ENCODE measurements around the gene TUBB4B. TPM values are rescaled to one million over a fixed set of nuclear protein-coding genes. Genes with fewer than 3 reads are reported as not detected.

TUBB4B gene
- 287 and 331 TPM in 2 replicates for total RNA-seq (2014; rRNA removed; shearing (Covaris generic))

DNA sequence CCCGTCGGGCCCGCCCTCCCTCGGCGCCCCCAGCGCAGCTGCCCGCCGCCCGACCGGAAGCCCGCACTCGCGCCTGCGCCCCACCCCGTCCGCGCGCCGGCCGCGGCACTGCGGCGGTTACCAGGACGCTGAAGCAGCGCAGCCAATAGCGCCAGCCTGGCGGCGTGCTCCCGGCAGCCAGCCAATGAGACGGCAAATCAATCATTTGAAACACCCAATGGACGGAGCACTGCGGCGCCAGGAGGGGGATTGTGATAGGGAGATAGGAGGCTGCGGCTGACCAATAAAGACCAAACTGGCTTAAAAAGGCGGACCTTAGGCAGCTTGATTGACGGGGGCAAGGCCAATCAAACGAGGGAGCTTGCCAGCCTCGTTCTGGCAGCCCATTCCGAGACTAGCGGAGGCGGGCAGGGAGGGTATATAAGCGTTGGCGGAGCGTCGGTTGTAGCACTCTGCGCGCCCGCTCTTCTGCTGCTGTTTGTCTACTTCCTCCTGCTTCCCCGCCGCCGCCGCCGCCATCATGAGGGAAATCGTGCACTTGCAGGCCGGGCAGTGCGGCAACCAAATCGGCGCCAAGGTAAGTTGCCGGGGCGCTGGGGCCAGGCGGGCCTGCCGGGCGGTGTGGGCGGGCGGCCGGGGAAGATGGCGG lies at the start of gene TUBB4B:
Gene TUBB4B (plus strand): TSS at position 447 of the 649 bp plus-strand sequence. CDS start 74 bp downstream, at position 521.

DNA sequence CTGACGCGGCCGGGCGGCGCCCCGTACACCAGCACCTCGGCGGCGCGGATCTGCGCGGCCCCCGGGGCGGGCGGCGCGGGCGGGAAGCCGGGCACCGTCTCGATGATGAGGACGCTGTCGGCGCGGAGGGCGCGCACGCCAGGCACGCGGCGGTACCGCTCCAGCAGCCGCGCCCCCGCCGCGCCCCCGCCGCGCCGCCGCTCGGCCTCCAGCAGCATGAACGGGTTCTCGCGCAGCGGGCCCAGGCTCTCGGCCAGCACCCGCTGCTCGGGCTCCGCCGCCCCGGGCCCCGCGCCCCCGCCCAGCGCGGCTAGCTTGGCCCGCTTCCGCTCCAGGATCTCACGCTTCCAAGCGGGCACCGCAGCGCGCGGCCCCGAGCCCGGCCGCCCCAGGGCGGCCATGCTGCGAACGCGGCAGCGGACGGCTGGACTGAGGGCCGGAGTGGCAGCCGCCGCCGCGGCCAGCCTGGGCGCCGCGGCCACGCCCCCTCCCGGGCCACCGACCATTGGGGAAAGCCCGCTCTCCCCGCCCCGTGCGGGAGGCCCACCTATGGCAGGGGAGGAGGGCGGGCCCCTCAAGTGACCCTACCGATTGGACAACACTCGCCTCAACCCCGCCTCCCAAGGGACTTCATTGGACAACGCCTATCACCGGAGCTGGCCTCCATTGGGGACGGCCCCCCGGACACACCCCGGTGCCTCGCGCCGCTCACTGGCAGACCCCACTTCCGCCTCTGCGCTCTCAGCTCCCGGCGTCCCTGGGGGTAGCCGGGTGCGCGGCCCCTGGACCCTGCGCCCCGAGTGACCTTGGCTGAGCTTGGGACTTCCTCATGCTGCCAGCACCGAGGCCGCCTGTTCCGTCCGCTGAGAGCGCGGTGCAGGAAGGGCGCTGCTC lies 40.5 kb upstream of the TUBB4B start, which contains the start of gene TPRN:
Gene TPRN (minus strand): TSS at position 431 of the 894 bp plus-strand sequence. CDS start 30 bp downstream, at position 401.

DNA sequence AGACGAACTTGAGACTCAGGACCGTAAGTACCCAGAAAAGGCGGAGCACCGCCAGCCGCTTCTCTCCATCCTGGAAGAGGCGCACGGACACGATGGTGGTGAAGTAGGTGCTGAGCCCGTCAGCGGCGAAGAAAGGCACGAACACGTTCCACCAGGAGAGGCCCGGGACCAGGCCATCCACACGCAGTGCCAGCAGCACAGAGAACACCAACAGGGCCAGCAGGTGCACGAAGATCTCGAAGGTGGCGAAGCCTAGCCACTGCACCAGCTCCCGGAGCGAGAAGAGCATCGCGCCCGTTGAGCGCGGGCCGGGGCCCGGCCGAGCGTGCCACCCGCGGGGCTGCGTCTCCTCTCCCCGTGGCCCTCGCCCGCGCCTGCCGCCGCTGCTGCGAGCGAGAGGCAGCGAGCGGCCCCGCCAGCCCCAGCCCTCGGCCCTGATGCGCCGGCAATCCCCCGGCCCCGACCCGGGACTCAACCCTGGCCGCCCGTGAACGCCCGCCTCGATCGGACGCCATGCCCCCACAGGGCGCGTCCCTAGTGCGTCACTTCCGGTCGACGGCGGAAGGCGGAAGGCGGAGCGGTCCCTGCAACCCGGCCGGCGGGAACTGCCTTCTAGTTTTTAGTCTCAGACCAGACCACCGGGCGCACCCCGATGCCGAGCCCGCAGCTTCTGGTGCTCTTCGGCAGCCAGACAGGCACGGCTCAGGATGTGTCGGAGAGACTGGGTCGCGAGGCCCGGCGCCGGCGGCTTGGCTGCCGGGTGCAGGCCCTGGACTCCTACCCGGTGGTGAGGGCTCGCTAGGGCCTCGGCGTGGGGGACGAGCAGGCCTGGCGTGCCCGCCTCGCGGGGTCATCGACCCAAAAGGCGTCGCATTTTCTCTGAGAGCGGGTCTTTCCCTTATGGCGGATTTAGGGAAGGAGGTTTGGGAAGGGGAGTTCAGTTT lies 35.7 kb upstream of the TUBB4B start, which contains the start of the genes NDOR1 and TMEM203:
Gene NDOR1 (plus strand): TSS at position 575 of the 944 bp plus-strand sequence. CDS start 78 bp downstream, at position 653.
Gene TMEM203 (minus strand): TSS at position 523 of the 944 bp plus-strand sequence. CDS start 234 bp downstream, at position 289.

DNA sequence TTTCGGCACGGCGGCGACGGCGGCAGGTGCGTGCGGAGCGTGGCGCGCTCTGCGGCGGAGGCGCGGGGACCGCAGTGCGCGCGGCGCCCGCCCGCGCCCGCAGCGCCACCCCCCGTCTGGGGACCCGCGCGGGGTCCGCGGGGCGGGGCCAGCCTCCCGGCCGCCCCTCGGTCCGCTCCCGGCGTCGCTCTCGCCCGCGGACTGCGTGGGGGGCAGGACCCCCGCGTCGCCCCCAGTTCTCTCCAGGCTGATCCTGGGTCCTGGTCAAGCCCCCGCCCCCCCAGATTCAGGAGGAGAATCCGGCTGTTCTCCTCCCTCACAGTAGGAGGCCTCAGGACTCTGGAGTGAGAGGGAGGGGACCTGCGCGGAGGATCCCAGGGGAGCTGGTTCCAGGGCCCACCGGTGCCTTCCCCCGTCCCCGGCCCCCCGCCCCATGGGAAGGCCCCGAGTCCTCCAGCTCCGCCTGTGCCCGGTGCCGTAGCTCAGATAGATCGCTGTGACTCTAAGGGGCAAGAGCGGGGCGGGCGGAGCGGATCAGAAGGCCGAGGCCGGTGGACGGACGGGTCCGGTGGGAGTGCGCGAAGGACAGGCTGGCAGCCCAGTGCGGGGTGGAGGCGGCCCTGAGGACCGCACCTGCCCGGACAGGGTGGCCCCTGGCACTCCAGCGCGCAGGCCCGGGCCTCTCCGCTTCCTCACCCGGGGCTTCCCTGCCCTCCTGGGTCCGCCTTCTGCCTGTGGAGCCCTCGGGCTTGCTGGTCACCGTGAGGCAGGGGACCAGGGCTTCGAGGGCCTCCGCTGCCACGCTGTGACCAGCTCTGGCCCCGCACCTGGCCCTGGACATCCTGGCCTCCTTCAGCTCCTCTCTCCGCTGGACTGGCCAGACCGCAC lies 18.7 kb upstream of the TUBB4B start, which contains the start of gene RNF208:
Gene RNF208 (minus strand): TSS at position 51 of the 888 bp plus-strand sequence. CDS start 1,028 bp downstream, outside the sequence.

DNA sequence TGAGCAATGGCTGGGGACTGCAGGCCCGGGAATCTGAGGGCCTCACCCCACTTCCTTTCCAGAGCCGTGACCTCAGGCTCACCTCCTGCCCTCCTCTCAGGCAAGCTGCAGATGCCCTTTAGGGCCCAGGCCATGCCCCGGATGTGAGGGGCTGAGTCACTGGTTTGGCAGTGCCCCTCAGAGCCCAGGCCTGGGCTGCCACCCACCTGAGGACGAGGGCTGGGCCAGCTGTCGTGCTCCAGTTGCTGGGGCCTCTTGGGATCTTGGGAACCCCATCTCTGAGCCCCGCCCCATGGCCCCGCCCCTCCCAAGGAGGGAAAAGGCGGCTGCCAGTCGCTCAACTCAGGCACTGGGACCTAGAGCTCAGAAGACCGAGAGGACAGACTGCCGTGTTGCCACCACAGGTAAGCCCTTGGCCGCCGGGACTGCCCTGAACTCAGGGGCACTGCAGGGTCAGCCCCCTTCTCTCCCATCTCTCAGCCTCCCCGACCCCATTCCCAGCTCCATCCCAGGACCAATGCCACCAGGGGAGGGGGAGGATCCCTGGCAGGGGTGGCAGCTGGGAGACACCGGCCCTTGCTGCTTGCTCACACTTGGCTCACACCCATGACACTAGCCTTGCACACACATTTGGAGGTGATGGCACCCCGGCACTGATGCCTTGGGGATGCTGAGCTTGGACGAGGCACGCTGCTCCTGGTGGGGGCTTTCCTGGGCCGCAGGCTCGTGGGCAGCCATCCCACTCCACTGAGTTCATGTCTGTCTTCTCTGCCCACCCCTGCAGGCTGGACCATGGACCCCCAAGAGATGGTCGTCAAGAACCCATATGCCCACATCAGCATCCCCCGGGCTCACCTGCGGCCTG lies 16.0 kb upstream of the TUBB4B start, which contains the start of gene CYSRT1:
Gene CYSRT1 (plus strand): TSS at position 345 of the 865 bp plus-strand sequence. CDS start 448 bp downstream, at position 793.

DNA sequence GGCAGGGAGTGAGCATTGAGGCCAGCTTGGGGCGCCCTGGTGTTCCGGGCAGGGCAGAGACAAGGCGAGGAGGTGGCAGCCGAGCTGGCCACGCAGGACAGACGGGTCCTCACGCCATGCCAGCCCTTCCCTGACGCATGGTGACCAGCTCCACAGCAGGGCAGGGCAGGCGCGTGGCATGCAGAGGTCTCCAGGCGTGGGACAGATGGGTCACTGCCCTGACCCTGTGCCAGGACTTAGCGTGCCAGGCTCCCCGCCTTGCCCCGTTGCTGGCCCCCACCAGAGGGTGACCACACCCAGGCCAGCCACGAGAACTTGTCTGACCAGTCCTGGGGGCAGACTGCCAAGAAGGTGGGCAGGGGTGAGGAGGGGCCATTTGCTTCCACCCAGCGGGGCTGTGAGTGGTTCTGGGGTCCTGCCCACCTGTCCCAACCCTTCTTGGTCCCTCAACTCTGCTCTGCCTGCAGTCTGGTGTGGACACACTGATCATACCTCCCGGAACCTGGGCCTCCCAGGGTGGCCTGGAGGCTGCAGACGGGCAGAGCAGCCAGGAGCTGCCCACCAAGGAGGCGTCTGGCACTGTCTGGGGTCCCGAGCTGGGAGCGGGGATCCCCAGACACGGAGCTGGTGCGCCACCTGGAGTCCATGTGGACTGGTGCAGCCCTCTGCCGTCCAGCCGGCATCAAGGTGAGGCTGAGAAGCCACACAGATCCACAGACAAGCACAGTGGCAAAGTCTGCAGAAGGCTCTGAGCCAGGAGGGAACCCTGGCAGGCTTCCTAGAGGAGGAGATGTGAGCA lies 13.8 kb upstream of the TUBB4B start, which contains the start of gene RNF224:
Gene RNF224 (plus strand): TSS at position 449 of the 799 bp plus-strand sequence. CDS start 834 bp downstream, outside the sequence.

DNA sequence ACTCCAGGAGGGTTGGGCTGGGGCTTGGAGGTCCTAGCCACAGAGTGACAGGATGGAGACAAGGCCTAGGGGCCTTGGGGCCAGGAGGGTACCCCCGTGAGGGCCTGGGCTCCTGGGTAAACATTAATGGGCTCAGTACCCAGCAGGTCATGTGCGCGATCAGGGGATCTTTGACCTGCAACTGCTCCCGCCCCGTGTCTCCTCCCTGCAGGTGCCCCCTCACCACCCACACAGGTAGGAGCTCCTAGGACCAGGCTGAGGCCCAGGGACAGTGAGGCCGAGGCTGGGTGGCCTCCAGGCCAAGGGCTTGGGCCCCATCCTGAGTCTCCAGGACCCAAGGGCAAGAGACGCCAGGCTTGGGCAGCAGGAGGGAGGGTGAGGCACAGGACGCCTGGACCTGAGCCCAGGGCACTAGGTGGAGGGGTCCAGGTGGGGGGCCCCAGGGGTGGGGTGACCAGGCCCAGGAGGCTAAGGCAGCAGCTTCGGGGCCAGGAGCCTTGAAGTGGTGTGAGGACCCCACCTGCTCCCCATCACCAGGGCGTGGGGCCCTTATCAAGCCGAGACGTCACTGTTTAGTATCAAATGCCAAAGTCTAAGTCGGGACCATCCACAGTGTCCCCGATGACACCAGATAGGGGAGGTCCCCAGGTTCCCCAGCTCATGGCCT lies 10.2 kb upstream of the TUBB4B start, which contains the start of gene SLC34A3:
Gene SLC34A3 (plus strand): TSS at position 197 of the 667 bp plus-strand sequence. CDS start 802 bp downstream, outside the sequence.

DNA sequence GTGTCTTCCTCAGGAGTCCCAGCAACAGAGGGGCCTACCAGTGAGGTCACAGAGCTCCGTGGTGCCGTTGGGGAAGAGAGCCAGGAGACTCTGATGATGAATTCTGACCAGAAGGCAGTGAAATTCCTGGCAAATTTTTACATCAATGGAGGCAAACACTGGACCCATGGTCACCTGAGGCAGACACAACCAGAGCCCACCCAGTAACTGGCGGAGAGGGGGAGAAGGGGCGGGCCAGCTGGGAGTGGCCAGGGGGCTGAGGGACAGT lies 10.0 kb downstream of the TUBB4B start, which contains the start of gene STPG3:
Gene STPG3 (plus strand): TSS at position 93 of the 268 bp plus-strand sequence. CDS start 1 bp downstream, at position 94.

DNA sequence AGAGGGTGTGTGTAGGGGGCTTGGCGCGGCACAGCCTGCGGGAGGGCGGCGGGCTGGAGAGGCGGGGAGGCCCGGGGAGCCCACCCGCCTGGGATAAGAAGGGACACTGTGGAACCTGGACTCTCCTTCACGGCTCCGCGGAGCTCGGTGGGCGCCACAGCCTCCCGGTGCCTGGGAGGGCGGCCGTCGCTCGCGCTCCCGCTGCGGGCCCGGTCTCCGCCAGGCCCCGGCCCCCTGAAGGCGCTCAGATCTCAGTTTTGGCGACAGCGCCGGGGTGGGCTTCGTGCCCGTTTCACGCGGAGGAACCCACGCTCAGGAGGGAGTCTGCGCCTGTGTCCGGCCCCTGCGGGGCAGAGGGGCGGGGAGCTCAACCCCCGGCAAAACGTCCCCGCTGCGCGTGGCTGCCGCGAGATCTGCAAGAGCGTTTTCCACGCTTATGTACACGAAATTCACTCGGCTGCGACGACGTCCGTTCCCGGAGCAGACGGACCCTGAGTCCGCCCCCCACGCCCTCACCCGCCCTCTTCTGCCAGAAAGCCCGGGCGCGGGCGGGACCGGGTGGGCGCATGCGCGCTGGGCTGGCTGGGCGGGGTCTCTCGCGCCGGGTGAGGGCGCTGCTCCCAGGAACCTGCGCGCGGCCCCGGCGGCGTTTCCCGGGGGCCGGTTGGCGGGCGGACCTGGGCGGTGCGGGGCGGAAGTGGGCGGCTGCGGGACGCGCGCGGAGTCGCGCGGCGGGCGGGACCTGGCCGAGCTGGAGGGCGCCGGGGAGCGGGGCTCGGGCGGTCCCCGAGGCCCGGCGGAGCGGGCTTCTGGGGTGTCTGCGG lies 13.7 kb downstream of the TUBB4B start, which contains the start of gene NELFB:
Gene NELFB (plus strand): TSS at position 704 of the 824 bp plus-strand sequence.

DNA sequence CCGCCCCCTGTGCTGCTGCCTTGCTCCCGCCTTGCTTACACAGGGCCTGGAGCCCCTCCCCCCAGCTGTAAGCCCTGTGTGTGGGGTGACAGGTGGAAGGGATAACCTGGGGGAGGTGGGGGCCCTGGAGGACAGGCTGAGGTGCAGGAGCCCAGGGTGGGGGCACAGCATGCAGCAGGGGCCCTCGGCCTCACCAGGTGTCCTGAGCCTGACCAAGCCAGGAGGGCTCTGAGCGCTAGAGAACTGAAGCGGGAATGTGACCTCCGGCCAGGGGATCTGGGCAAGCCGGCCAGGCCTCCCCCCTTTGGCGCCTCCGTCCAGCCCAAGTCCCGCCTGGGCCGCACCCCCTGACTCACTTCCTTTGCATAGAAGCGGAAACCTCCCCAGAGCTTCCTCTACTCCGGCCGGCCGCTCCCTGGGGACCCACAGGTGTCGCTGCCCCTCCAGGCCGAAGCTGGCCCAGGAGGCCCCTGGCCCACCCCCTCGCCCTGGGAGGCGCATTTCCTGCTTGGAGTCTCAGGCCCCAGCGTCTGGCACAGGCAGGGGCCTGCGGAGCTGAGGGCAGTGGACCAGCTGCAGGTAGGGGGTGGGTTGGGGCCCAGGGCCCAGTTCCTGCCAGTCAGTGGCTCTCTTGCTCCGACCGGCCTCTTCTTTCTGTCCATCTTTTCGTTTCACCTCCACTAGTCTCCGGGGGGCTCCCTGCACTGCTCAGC lies 36.4 kb downstream of the TUBB4B start, which contains the start of gene TOR4A:
Gene TOR4A (plus strand): TSS at position 398 of the 713 bp plus-strand sequence. CDS start 964 bp downstream, outside the sequence.

Other genes starting within 250 kb of the TUBB4B start
- gene PAXX, start 248.9 kb upstream of the TUBB4B start, total RNA-seq (2014; rRNA removed; shearing (Covaris generic)) = 93.9 and 103 TPM in 2 replicates
- 0.19 TPM in 1 of 2 replicates, not detected in the other for gene CLIC3, start 244.7 kb upstream of the TUBB4B start, total RNA-seq (2014; rRNA removed; shearing (Covaris generic))
- 14.3 and 21.6 TPM in 2 replicates for gene ABCA2, start 213.1 kb upstream of the TUBB4B start, total RNA-seq (2014; rRNA removed; shearing (Covaris generic))
- gene FUT7, start 209.2 kb upstream of the TUBB4B start, total RNA-seq (2014; rRNA removed; shearing (Covaris generic)) = not detected in 2 replicates
- gene NPDC1, start 195.1 kb upstream of the TUBB4B start, total RNA-seq (2014; rRNA removed; shearing (Covaris generic)) = 20.1 and 25.3 TPM in 2 replicates
- not detected in 2 replicates for gene ENTPD2, start 187.2 kb upstream of the TUBB4B start, total RNA-seq (2014; rRNA removed; shearing (Covaris generic))
- 26.8 and 28.7 TPM in 2 replicates for gene SAPCD2, start 170.7 kb upstream of the TUBB4B start, total RNA-seq (2014; rRNA removed; shearing (Covaris generic))
- 4.7 and 4.8 TPM in 2 replicates for gene UAP1L1, start 163.8 kb upstream of the TUBB4B start, total RNA-seq (2014; rRNA removed; shearing (Covaris generic))
- gene MAN1B1, start 154.3 kb upstream of the TUBB4B start, total RNA-seq (2014; rRNA removed; shearing (Covaris generic)) = 56.8 and 72.2 TPM in 2 replicates
- gene DPP7, start 126.6 kb upstream of the TUBB4B start, total RNA-seq (2014; rRNA removed; shearing (Covaris generic)) = 111 and 150 TPM in 2 replicates
- gene GRIN1, start 102.1 kb upstream of the TUBB4B start, total RNA-seq (2014; rRNA removed; shearing (Covaris generic)) = not detected in 2 replicates
- not detected in 2 replicates for gene LRRC26, start 71.2 kb upstream of the TUBB4B start, total RNA-seq (2014; rRNA removed; shearing (Covaris generic))
- not detected in 2 replicates for gene TMEM210, start 69.2 kb upstream of the TUBB4B start, total RNA-seq (2014; rRNA removed; shearing (Covaris generic))
- 26.1 and 32.6 TPM in 2 replicates for gene ANAPC2, start 52.7 kb upstream of the TUBB4B start, total RNA-seq (2014; rRNA removed; shearing (Covaris generic))
- 111 and 115 TPM in 2 replicates for gene SSNA1, start 52.6 kb upstream of the TUBB4B start, total RNA-seq (2014; rRNA removed; shearing (Covaris generic))
- gene TPRN, start 40.5 kb upstream of the TUBB4B start, total RNA-seq (2014; rRNA removed; shearing (Covaris generic)) = 14.6 and 16.1 TPM in 2 replicates
- 39.9 and 43.5 TPM in 2 replicates for gene TMEM203, start 35.6 kb upstream of the TUBB4B start, total RNA-seq (2014; rRNA removed; shearing (Covaris generic))
- 19.3 and 30.1 TPM in 2 replicates for gene NDOR1, start 35.6 kb upstream of the TUBB4B start, total RNA-seq (2014; rRNA removed; shearing (Covaris generic))
- 0.61 and 1.5 TPM in 2 replicates for gene RNF208, start 19.0 kb upstream of the TUBB4B start, total RNA-seq (2014; rRNA removed; shearing (Covaris generic))
- gene CYSRT1, start 16.1 kb upstream of the TUBB4B start, total RNA-seq (2014; rRNA removed; shearing (Covaris generic)) = 0.29 and 0.98 TPM in 2 replicates
- gene RNF224, start 13.8 kb upstream of the TUBB4B start, total RNA-seq (2014; rRNA removed; shearing (Covaris generic)) = 0.05 and 0.94 TPM in 2 replicates
- gene SLC34A3, start 10.4 kb upstream of the TUBB4B start, total RNA-seq (2014; rRNA removed; shearing (Covaris generic)) = not detected in 2 replicates
- gene STPG3, start 10.0 kb downstream of the TUBB4B start, total RNA-seq (2014; rRNA removed; shearing (Covaris generic)) = not detected in 2 replicates
- gene NELFB, start 14.0 kb downstream of the TUBB4B start, total RNA-seq (2014; rRNA removed; shearing (Covaris generic)) = 51.1 and 51.2 TPM in 2 replicates
- gene TOR4A, start 36.4 kb downstream of the TUBB4B start, total RNA-seq (2014; rRNA removed; shearing (Covaris generic)) = 6.9 and 8.7 TPM in 2 replicates
- 0.11 TPM in 1 of 2 replicates, not detected in the other for gene NRARP, start 61.0 kb downstream of the TUBB4B start, total RNA-seq (2014; rRNA removed; shearing (Covaris generic))
- 3.9 and 4.8 TPM in 2 replicates for gene EXD3, start 181.9 kb downstream of the TUBB4B start, total RNA-seq (2014; rRNA removed; shearing (Covaris generic))
- gene NOXA1, start 182.1 kb downstream of the TUBB4B start, total RNA-seq (2014; rRNA removed; shearing (Covaris generic)) = 0.56 and 1.2 TPM in 2 replicates
- 0.21 TPM in 1 of 2 replicates, not detected in the other for gene ENTPD8, start 200.1 kb downstream of the TUBB4B start, total RNA-seq (2014; rRNA removed; shearing (Covaris generic))
- gene NSMF, start 218.0 kb downstream of the TUBB4B start, total RNA-seq (2014; rRNA removed; shearing (Covaris generic)) = 34.7 and 38.6 TPM in 2 replicates

Data from A375 (cell line).